H9 (cell line): ENCODE measurements around the gene CCDC7. TPM values are rescaled to one million over a fixed set of nuclear protein-coding genes. Genes with fewer than 3 reads are reported as not detected.

ENCODE experiments used
- DNase-seq: peaks from one replicate; pipeline ENCODE4 v3.0.0-alpha.2; 2017
- H2AFZ ChIP-seq: one replicate; pipeline ENCODE4 v1.6.1; 2013; ENCODE audit warnings: mild to moderate bottlenecking, low read length, control low read depth, moderate library complexity
- H2AK5ac ChIP-seq: 2 replicates; pipeline ENCODE4 v1.6.1; 2013; ENCODE audit warnings: low read length, control low read depth, mixed read lengths; ENCODE audit not compliant: insufficient read length
- H2BK120ac ChIP-seq: one replicate; pipeline ENCODE4 v1.6.1; 2013; ENCODE audit warnings: low read depth, mild to moderate bottlenecking, low read length, control low read depth, inconsistent platforms; ENCODE audit not compliant: poor library complexity, severe bottlenecking
- H2BK12ac ChIP-seq: 2 replicates; pipeline ENCODE4 v1.6.1; 2013; ENCODE audit warnings: low read length, control low read depth, mixed read lengths, low read depth; ENCODE audit not compliant: insufficient read length
- H2BK15ac ChIP-seq: 2 replicates; pipeline ENCODE4 v1.6.1; 2013; ENCODE audit warnings: low read depth, low read length, control low read depth
- H2BK20ac ChIP-seq: one replicate; pipeline ENCODE4 v1.6.1; 2013; ENCODE audit warnings: low read depth, mild to moderate bottlenecking, low read length, control low read depth, inconsistent platforms; ENCODE audit not compliant: poor library complexity, severe bottlenecking
- H2BK5ac ChIP-seq: 2 replicates; pipeline ENCODE4 v1.6.1; 2013; ENCODE audit warnings: low read length, control low read depth, mixed read lengths; ENCODE audit not compliant: insufficient read length
- H3K14ac ChIP-seq: 2 replicates; pipeline ENCODE4 v1.6.1; 2013; ENCODE audit warnings: low read length, control low read depth; ENCODE audit not compliant: insufficient read depth
- H3K18ac ChIP-seq: 2 replicates; pipeline ENCODE4 v1.6.1; 2013; ENCODE audit warnings: low read depth, mild to moderate bottlenecking, mixed read lengths, low read length, control low read depth; ENCODE audit not compliant: insufficient read length
- H3K23ac ChIP-seq: 2 replicates; pipeline ENCODE4 v1.6.1; 2013; ENCODE audit warnings: low read length, control low read depth, mixed read lengths, low read depth; ENCODE audit not compliant: insufficient read length
- H3K23me2 ChIP-seq: 2 replicates; pipeline ENCODE4 v1.6.1; 2013; ENCODE audit warnings: low read depth, mild to moderate bottlenecking, mixed read lengths, low read length, control low read depth; ENCODE audit not compliant: insufficient read length, poor library complexity, severe bottlenecking
- H3K27ac ChIP-seq: 2 replicates; pipeline ENCODE4 v1.5.1; 2013; ENCODE audit warnings: low read length, control low read depth, mixed read lengths, low read depth; ENCODE audit not compliant: insufficient read length
- H3K27me3 ChIP-seq: 2 replicates; pipeline ENCODE4 v1.6.1; 2013; ENCODE audit warnings: low read length, control low read depth, inconsistent platforms; ENCODE audit not compliant: insufficient read depth
- H3K4ac ChIP-seq: 2 replicates; pipeline ENCODE4 v1.6.1; 2013; ENCODE audit warnings: low read depth, mild to moderate bottlenecking, control low read depth, inconsistent platforms, low read length, moderate library complexity
- H3K4me1 ChIP-seq: 2 replicates; pipeline ENCODE4 v1.6.1; 2013; ENCODE audit warnings: low read length, control low read depth, inconsistent platforms; ENCODE audit not compliant: insufficient read depth
- H3K4me2 ChIP-seq: 2 replicates; pipeline ENCODE4 v1.6.1; 2013; ENCODE audit warnings: low read length, control low read depth, mixed read lengths; ENCODE audit not compliant: insufficient read length, insufficient read depth
- H3K56ac ChIP-seq: 2 replicates; pipeline ENCODE4 v1.6.1; 2013; ENCODE audit warnings: low read depth, mild to moderate bottlenecking, mixed read lengths, low read length, control low read depth; ENCODE audit not compliant: insufficient read length
- H3K79me1 ChIP-seq: 2 replicates; pipeline ENCODE4 v1.6.1; 2013; ENCODE audit warnings: low read depth, mild to moderate bottlenecking, moderate library complexity, low read length, control low read depth, inconsistent platforms; ENCODE audit not compliant: insufficient read depth, poor library complexity, severe bottlenecking
- H3K79me2 ChIP-seq: 2 replicates; pipeline ENCODE4 v1.6.1; 2013; ENCODE audit warnings: low read length, control low read depth, inconsistent platforms; ENCODE audit not compliant: insufficient read depth
- H3K9ac ChIP-seq: 2 replicates; pipeline ENCODE4 v1.6.1; 2013; ENCODE audit warnings: low read length, control low read depth, mixed read lengths; ENCODE audit not compliant: insufficient read length; ENCODE audit errors: extremely low read depth
- H3K9me3 ChIP-seq: one replicate; pipeline ENCODE4 v1.6.1; 2013; ENCODE audit warnings: low read depth, low read length, inconsistent platforms; ENCODE audit not compliant: control insufficient read depth
- H3T11ph ChIP-seq: one replicate; pipeline ENCODE4 v1.6.1; 2013; ENCODE audit warnings: mild to moderate bottlenecking, low read length, control low read depth, inconsistent platforms
- H4K20me1 ChIP-seq: one replicate; pipeline ENCODE4 v1.6.1; 2013; ENCODE audit not compliant: control insufficient read depth, insufficient read length, insufficient read depth
- H4K5ac ChIP-seq: 2 replicates; pipeline ENCODE4 v1.6.1; 2013; ENCODE audit warnings: low read depth, mild to moderate bottlenecking, mixed read lengths, low read length, control low read depth; ENCODE audit not compliant: insufficient read length
- H4K8ac ChIP-seq: replicated peaks from 2 replicates; pipeline ENCODE4 v1.6.1; 2013; ENCODE audit warnings: low read length, control low read depth, mixed read lengths, low read depth; ENCODE audit not compliant: insufficient read length
- H4K91ac ChIP-seq: 2 replicates; pipeline ENCODE4 v1.6.1; 2013; ENCODE audit warnings: low read depth, mild to moderate bottlenecking, moderate library complexity, mixed read lengths, low read length, control low read depth; ENCODE audit not compliant: insufficient read length
- H3K27ac Mint-ChIP-seq, 3 experiments: 2 replicates in 2 of 3; 3 replicates in 1 of 3; pipeline ENCODE4 v1.8.0; 2020 to 2021; ENCODE audit warnings: mixed read lengths in 3 of 3, mild to moderate bottlenecking in 1 of 3, moderate library complexity in 1 of 3
- H3K27me3 Mint-ChIP-seq: 2 replicates; pipeline ENCODE4 v1.8.0; 2021; ENCODE audit warnings: low read depth, mild to moderate bottlenecking, moderate library complexity, mixed read lengths
- H3K36me3 Mint-ChIP-seq, 3 experiments: 2 replicates in 2 of 3; 3 replicates in 1 of 3; pipeline ENCODE4 v1.8.0; 2020 to 2021; ENCODE audit warnings: low read depth in 3 of 3, mixed read lengths in 3 of 3; ENCODE audit not compliant: insufficient read depth in 1 of 3
- H3K4me1 Mint-ChIP-seq, 2 experiments: 2 replicates each; pipeline ENCODE4 v1.8.0; 2020; ENCODE audit warnings: mixed read lengths in 2 of 2
- H3K4me3 Mint-ChIP-seq, 2 experiments: 2 replicates in 1 of 2; 3 replicates in 1 of 2; pipeline ENCODE4 v1.8.0; 2020 to 2021; ENCODE audit warnings: mild to moderate bottlenecking in 2 of 2, mixed read lengths in 2 of 2, moderate library complexity in 1 of 2
- H3K9me3 Mint-ChIP-seq, 2 experiments: 2 replicates in 1 of 2; 3 replicates in 1 of 2; pipeline ENCODE4 v1.8.0; 2020; ENCODE audit warnings: mild to moderate bottlenecking in 2 of 2, mixed read lengths in 2 of 2, moderate library complexity in 1 of 2
- total RNA-seq: library from RNA; stranded (reverse); gene quantifications from 2 replicates; pipeline ENCODE4 v1.2.1, GENCODE V29; 2021
- TF ChIP-seq, protein P1 (sequence below): fragments of 200-600 bp; sonication (generic); conservative IDR thresholded peaks from 3 replicates; pipeline ENCODE4 v1.8.0; 2021; ENCODE audit warnings: antibody characterized with exemption, mild to moderate bottlenecking

CCDC7 gene
- total RNA-seq, 1 experiment from 2014 or later: 1.6 TPM

DNA sequence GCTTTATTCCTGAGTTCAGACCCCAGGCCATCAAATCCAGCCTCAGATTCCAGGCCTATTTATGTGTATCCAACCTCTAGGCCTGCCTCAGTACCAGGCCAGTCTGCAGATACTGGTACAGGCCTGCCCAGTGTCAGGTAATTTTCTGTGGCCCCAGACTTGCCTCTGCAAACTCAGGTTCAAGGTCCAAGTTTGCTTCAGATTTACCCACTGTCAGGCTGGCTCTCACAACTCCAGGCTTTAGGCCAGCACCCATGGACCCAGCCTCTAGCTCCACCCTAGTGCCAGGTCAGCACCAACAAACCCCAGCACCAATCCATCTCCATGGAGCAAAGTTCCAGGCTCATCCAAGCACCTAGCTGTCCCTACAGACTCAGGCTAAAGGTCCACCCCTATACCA is 342.4 kb downstream of the CCDC7 start:
- H2AFZ ChIP-seq: no peak overlapping the region
- no peak overlapping the region for H4K91ac ChIP-seq
- no peak overlapping the region; the same call in 1 of the 2 replicates for H3K14ac ChIP-seq
- no peak overlapping the region for H2AK5ac ChIP-seq
- H3T11ph ChIP-seq: no peak overlapping the region
- H2BK12ac ChIP-seq: no peak overlapping the region
- H3K79me1 ChIP-seq: no peaks in the 10 kb centered on the region
- no peaks in the 10 kb centered on the region for H3K4me1 ChIP-seq
- no peaks in the 10 kb centered on the region for H3K79me2 ChIP-seq
- no peak for DNase-seq
- H4K5ac ChIP-seq: no peak overlapping the region
- H3K27me3 ChIP-seq: no peaks in the 10 kb centered on the region
- Mint-ChIP-seq H3K27ac (no peak overlapping the region; a peak in 1 of 7 replicates), H3K4me3 (no peak overlapping the region), H3K27me3 (no peaks in the 10 kb centered on the region), H3K9me3 (peaks cover 3 to 8% of the 10 kb centered on the region in 2 experiments; a peak in 3 of 5 replicates), H3K36me3 (peaks cover 0 to 5% (median 0%) of the 10 kb centered on the region in 3 experiments; a peak in 2 of 7 replicates), H3K4me1 (no peaks in the 10 kb centered on the region)
- no peak overlapping the region for H2BK20ac ChIP-seq
- no peaks in the 10 kb centered on the region for H3K23me2 ChIP-seq
- H2BK5ac ChIP-seq: no peak overlapping the region
- H2BK120ac ChIP-seq: no peak overlapping the region
- H3K9me3 ChIP-seq: no peaks in the 10 kb centered on the region
- no peak overlapping the region for H3K4me2 ChIP-seq
- no peak overlapping the region for H3K9ac ChIP-seq
- TF ChIP-seq, protein P1, sequence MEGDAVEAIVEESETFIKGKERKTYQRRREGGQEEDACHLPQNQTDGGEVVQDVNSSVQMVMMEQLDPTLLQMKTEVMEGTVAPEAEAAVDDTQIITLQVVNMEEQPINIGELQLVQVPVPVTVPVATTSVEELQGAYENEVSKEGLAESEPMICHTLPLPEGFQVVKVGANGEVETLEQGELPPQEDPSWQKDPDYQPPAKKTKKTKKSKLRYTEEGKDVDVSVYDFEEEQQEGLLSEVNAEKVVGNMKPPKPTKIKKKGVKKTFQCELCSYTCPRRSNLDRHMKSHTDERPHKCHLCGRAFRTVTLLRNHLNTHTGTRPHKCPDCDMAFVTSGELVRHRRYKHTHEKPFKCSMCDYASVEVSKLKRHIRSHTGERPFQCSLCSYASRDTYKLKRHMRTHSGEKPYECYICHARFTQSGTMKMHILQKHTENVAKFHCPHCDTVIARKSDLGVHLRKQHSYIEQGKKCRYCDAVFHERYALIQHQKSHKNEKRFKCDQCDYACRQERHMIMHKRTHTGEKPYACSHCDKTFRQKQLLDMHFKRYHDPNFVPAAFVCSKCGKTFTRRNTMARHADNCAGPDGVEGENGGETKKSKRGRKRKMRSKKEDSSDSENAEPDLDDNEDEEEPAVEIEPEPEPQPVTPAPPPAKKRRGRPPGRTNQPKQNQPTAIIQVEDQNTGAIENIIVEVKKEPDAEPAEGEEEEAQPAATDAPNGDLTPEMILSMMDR: no peak
- H3K27ac ChIP-seq: no peak overlapping the region
- no peak overlapping the region for H3K4ac ChIP-seq
- H4K8ac ChIP-seq: no peak overlapping the region
- H3K18ac ChIP-seq: no peak overlapping the region
- no peak overlapping the region for H2BK15ac ChIP-seq
- H4K20me1 ChIP-seq: no peaks in the 10 kb centered on the region
- H3K56ac ChIP-seq: no peak overlapping the region
- H3K23ac ChIP-seq: no peak overlapping the region
